H1 (cell line): ENCODE data around the gene ITGAV. TPM values are rescaled to one million over a fixed set of nuclear protein-coding genes. Genes with fewer than 3 reads are reported as not detected.

Source experiments
- CTCF ChIA-PET: fragments of 300-600 bp; sonication (Branson Sonifier 250); formaldehyde crosslinking; loops from one replicate; lab custom pipeline; 2021; ENCODE audit not compliant: partially characterized antibody; lab: Charles Lee
- POLR2A ChIA-PET: fragments of 300-600 bp; sonication (Branson Sonifier 250); formaldehyde crosslinking; loops from one replicate; lab custom pipeline; 2021; ENCODE audit warnings: inconsistent platforms; ENCODE audit not compliant: partially characterized antibody; lab: Charles Lee
- DNase-seq, 2 experiments: peaks; one replicate each; pipeline versions ENCODE4 v3.0.0 to v3.0.0-alpha.2; 2010 to 2022; ENCODE audit warnings: low spot score in 2 of 2, low read depth in 1 of 2, mixed read lengths in 1 of 2
- FAIRE-seq: peaks from 2 replicates; lab custom pipeline; 2011; peaks lifted over from hg19 to GRCh38; lab: Jason Lieb, UNC
- H2AFZ ChIP-seq: 2 replicates; pipeline ENCODE4 v1.8.1; 2012; ENCODE audit warnings: low read length, inconsistent platforms
- H2AK5ac ChIP-seq: 2 replicates; pipeline ENCODE4 v1.6.1; 2013; ENCODE audit warnings: low read depth, low read length
- H2BK120ac ChIP-seq: replicated peaks from 2 replicates; pipeline ENCODE3; 2013; ENCODE audit warnings: low read depth, low read length, inconsistent platforms
- H2BK12ac ChIP-seq: 2 replicates; pipeline ENCODE4 v1.6.1; 2013; ENCODE audit warnings: low read depth, low read length
- H2BK15ac ChIP-seq: 2 replicates; pipeline ENCODE4 v1.6.1; 2013; ENCODE audit warnings: low read length
- H2BK20ac ChIP-seq: 2 replicates; pipeline ENCODE4 v1.6.1; 2013; ENCODE audit warnings: low read length
- H2BK5ac ChIP-seq: 2 replicates; pipeline ENCODE4 v1.6.1; 2013; ENCODE audit warnings: low read depth, low read length
- H3K14ac ChIP-seq: 2 replicates; pipeline ENCODE4 v1.6.1; 2013; ENCODE audit warnings: inconsistent platforms; ENCODE audit not compliant: insufficient read length
- H3K18ac ChIP-seq: 2 replicates; pipeline ENCODE4 v1.6.1; 2013; ENCODE audit warnings: low read length; ENCODE audit errors: extremely low read depth
- H3K23ac ChIP-seq: 2 replicates; pipeline ENCODE4 v1.6.1; 2013; ENCODE audit warnings: inconsistent platforms; ENCODE audit not compliant: insufficient read length
- H3K23me2 ChIP-seq: 2 replicates; pipeline ENCODE4 v1.6.1; 2013; ENCODE audit warnings: low read depth, low read length
- H3K27ac ChIP-seq: 2 replicates; pipeline ENCODE4 v1.6.1; 2011; ENCODE audit warnings: low read depth, low read length, inconsistent platforms
- H3K27me3 ChIP-seq, 4 experiments: replicated peaks in 1 of 4; 1 replicate in 1 of 4; 2 replicates in 3 of 4; pipeline versions ENCODE4 v1.6.1 to v1.8.1; 2011 to 2013; ENCODE audit warnings: low read length in 3 of 4, mild to moderate bottlenecking in 3 of 4, inconsistent platforms in 2 of 4, mixed read lengths in 2 of 4, moderate library complexity in 1 of 4; ENCODE audit not compliant: control insufficient read depth in 3 of 4, insufficient read depth in 3 of 4; ENCODE audit errors: extremely low read depth in 1 of 4
- H3K36me3 ChIP-seq, 4 experiments: 2 replicates each; pipeline versions ENCODE4 v1.6.1 to v1.8.1; 2011 to 2013; ENCODE audit warnings: mild to moderate bottlenecking in 4 of 4, low read length in 3 of 4, moderate library complexity in 2 of 4, control low read depth in 1 of 4, inconsistent platforms in 1 of 4; ENCODE audit not compliant: insufficient read depth in 4 of 4, control insufficient read depth in 2 of 4
- H3K4ac ChIP-seq: replicated peaks from 2 replicates; pipeline ENCODE3; 2013; ENCODE audit warnings: low read length, low read depth, mixed read lengths, inconsistent platforms; ENCODE audit not compliant: insufficient read length
- H3K4me1 ChIP-seq, 4 experiments: replicated peaks in 1 of 4; 1 replicate in 1 of 4; 2 replicates in 3 of 4; pipeline versions ENCODE4 v1.6.1 to v1.8.1; 2011 to 2013; ENCODE audit warnings: low read length in 3 of 4, inconsistent platforms in 2 of 4, mixed read lengths in 1 of 4; ENCODE audit not compliant: insufficient read depth in 4 of 4, control insufficient read depth in 3 of 4
- H3K4me2 ChIP-seq, 2 experiments: 2 replicates each; pipeline versions ENCODE4 v1.6.1 to v1.8.1; 2011 to 2013; ENCODE audit warnings: low read depth in 2 of 2, low read length in 2 of 2, control low read depth in 1 of 2, inconsistent platforms in 1 of 2, mild to moderate bottlenecking in 1 of 2; ENCODE audit not compliant: insufficient read depth in 1 of 2
- H3K4me3 ChIP-seq, 4 experiments: fragments of 200-600, 300-600 bp in 1 of 4; sonication (generic), shearing (Covaris generic), sonication (Bioruptor Twin) in 1 of 4; 2 replicates each; pipeline versions ENCODE4 v1.5.1 to v1.8.1; 2011 to 2016; ENCODE audit warnings: low read length in 4 of 4, low read depth in 3 of 4, control low read depth in 2 of 4, inconsistent platforms in 2 of 4, mild to moderate bottlenecking in 2 of 4, mixed read lengths in 1 of 4, moderate library complexity in 1 of 4; ENCODE audit not compliant: insufficient read depth in 2 of 4; ENCODE audit errors: extremely low read depth in 1 of 4
- H3K56ac ChIP-seq: replicated peaks from 2 replicates; pipeline ENCODE3; 2013; ENCODE audit warnings: low read depth, mild to moderate bottlenecking, mixed read lengths, low read length, inconsistent platforms; ENCODE audit not compliant: insufficient read length
- H3K79me1 ChIP-seq: 2 replicates; pipeline ENCODE4 v1.6.1; 2013; ENCODE audit warnings: low read depth, low read length, control low read depth
- H3K79me2 ChIP-seq, 2 experiments: 2 replicates each; pipeline versions ENCODE4 v1.6.1 to v1.8.1; 2012 to 2013; ENCODE audit warnings: low read length in 2 of 2, mild to moderate bottlenecking in 2 of 2, inconsistent platforms in 1 of 2; ENCODE audit not compliant: insufficient read depth in 2 of 2, control insufficient read depth in 1 of 2
- H3K9ac ChIP-seq, 4 experiments: replicated peaks in 1 of 4; 1 replicate in 1 of 4; 2 replicates in 3 of 4; pipeline versions ENCODE4 v1.6.1 to v1.8.1; 2011 to 2013; ENCODE audit warnings: low read depth in 3 of 4, low read length in 3 of 4, control low read depth in 2 of 4, mild to moderate bottlenecking in 2 of 4, moderate library complexity in 2 of 4, inconsistent platforms in 1 of 4; ENCODE audit errors: extremely low read depth in 1 of 4
- H3K9me3 ChIP-seq, 2 experiments: 2 replicates each; pipeline versions ENCODE4 v1.6.1 to v1.8.1; 2012 to 2013; ENCODE audit warnings: mild to moderate bottlenecking in 2 of 2, moderate library complexity in 2 of 2, control low read depth in 1 of 2, inconsistent platforms in 1 of 2, low read depth in 1 of 2, low read length in 1 of 2, mixed read lengths in 1 of 2; ENCODE audit not compliant: insufficient read depth in 2 of 2
- H4K20me1 ChIP-seq, 2 experiments: replicated peaks in 1 of 2; 2 replicates each; pipeline versions ENCODE3 to v1.8.1; 2011 to 2013; ENCODE audit warnings: inconsistent platforms in 2 of 2, low read length in 2 of 2, mild to moderate bottlenecking in 1 of 2; ENCODE audit not compliant: insufficient read depth in 2 of 2, control insufficient read depth in 1 of 2
- H4K5ac ChIP-seq: 2 replicates; pipeline ENCODE4 v1.6.1; 2013; ENCODE audit warnings: low read length, low read depth, mixed read lengths, inconsistent platforms; ENCODE audit not compliant: insufficient read length
- H4K8ac ChIP-seq: 2 replicates; pipeline ENCODE4 v1.8.0; 2013; ENCODE audit warnings: mild to moderate bottlenecking, moderate library complexity, low read length, inconsistent platforms; ENCODE audit not compliant: insufficient read depth; ENCODE audit errors: extremely low read depth
- H4K91ac ChIP-seq: replicated peaks from 2 replicates; pipeline ENCODE3; 2013; ENCODE audit warnings: low read length, mixed read lengths, inconsistent platforms; ENCODE audit not compliant: insufficient read length
- ATF2 ChIP-seq: IDR thresholded peaks from 2 replicates; pipeline ENCODE4 v1.6.1; 2012; ENCODE audit warnings: low read length, inconsistent platforms
- BCL11A ChIP-seq, 2 experiments: IDR thresholded peaks; one replicate each; pipeline ENCODE4 v1.6.1; 2011; ENCODE audit warnings: low read depth in 2 of 2, low read length in 2 of 2, mild to moderate bottlenecking in 2 of 2
- BRCA1 ChIP-seq: IDR thresholded peaks from 2 replicates; pipeline ENCODE4 v1.6.1; 2012; ENCODE audit warnings: low read depth, low read length, improper control_type of control experiment
- CBX8 ChIP-seq: fragments of 300-800, 300-1000 bp; sonication (generic); IDR thresholded peaks from 2 replicates; pipeline ENCODE4 v1.7.1; 2016; ENCODE audit warnings: low read depth, low read length, borderline replicate concordance
- KDM1A ChIP-seq: fragments of 200-600, 300-600 bp; sonication (generic); IDR thresholded peaks from 2 replicates; pipeline ENCODE4 v1.7.1; 2016; ENCODE audit warnings: mild to moderate bottlenecking, low read length, borderline replicate concordance
- KDM4A ChIP-seq: IDR thresholded peaks from one replicate; pipeline ENCODE4 v1.7.1; 2012; ENCODE audit warnings: low read depth, mild to moderate bottlenecking, moderate library complexity, low read length, inconsistent platforms; ENCODE audit not compliant: severe bottlenecking
- RBBP5 ChIP-seq: IDR thresholded peaks from 2 replicates; pipeline ENCODE4 v1.7.1; 2012; ENCODE audit warnings: low read depth, mild to moderate bottlenecking, inconsistent platforms, low read length, moderate library complexity, borderline replicate concordance
- RFX5 ChIP-seq: IDR thresholded peaks from 2 replicates; pipeline ENCODE4 v1.6.1; 2011; ENCODE audit warnings: low read depth, low read length, improper control_type of control experiment, borderline replicate concordance
- SAP30 ChIP-seq: fragments of 300-600 bp; sonication (generic); IDR thresholded peaks from 2 replicates; pipeline ENCODE4 v1.7.1; 2012; ENCODE audit warnings: low read length, moderate library complexity, mild to moderate bottlenecking, inconsistent platforms; ENCODE audit not compliant: insufficient read depth, insufficient replicate concordance
- SIRT6 ChIP-seq: IDR thresholded peaks from one replicate; pipeline ENCODE4 v1.7.1; 2012; ENCODE audit warnings: low read length, inconsistent platforms
- TBP ChIP-seq: IDR thresholded peaks from 2 replicates; pipeline ENCODE4 v1.6.1; 2011; ENCODE audit warnings: low read depth, low read length, improper control_type of control experiment
- YY1 ChIP-seq: IDR thresholded peaks from 2 replicates; pipeline ENCODE4 v1.6.1; 2011; ENCODE audit warnings: low read depth, mild to moderate bottlenecking, low read length
- WGBS, 2 experiments: shearing (Covaris generic) in 1 of 2; methylation state at CpG; one replicate each; pipeline versions ENCODE4 v1.1.6 to v1.1.7; 2013 to 2015; ENCODE audit warnings: low lambda C conversion rate in 2 of 2, mixed read lengths in 2 of 2, inconsistent platforms in 1 of 2, low coverage in 1 of 2, missing lambda C conversion rate in 1 of 2; ENCODE audit not compliant: insufficient replicate concordance in 2 of 2, insufficient coverage in 1 of 2, insufficient read length in 1 of 2; ENCODE audit errors: extremely low coverage in 1 of 2, missing lambda C conversion rate in 1 of 2; 5-methylcytosine and 5-hydroxymethylcytosine counted together
- polyA plus RNA-seq, 7 experiments: library from polyadenylated mRNA; depleted of rRNA in 3 of 7; stranded (reverse) in 5 of 7; unstranded in 2 of 7; fragments of >200 nt in 5 of 7; fragments of 200-250 nt in 2 of 7; gene quantifications; 1 replicate in 5 of 7; 2 replicates in 1 of 7; 4 replicates in 1 of 7; pipeline versions ENCODE4 v1.2.1 to v1.2.3, GENCODE V29; 2011 to 2013; ENCODE audit warnings: missing spikeins in 2 of 7, mixed read lengths in 2 of 7
- total RNA-seq: library from RNA; stranded (reverse); fragmentation: NEBNext Ultra II Directional; extraction: Animal tissue kit (Norgen Biotek cat#: 25700); gene quantifications from 2 replicates; pipeline ENCODE4 v1.2.1, GENCODE V29; 2021

The ITGAV gene
- total and polyA plus RNA-seq, 2 of the 8 experiments (the other 6 are each of a cell fraction or from before 2014, with no cell fraction given) = 11.7 to 42.4 TPM

GRCh38 chr2:186702006-186702405 lies 112.2 kb downstream of the ITGAV start:
- no peaks in the 10 kb centered on the region for H4K20me1 ChIP-seq
- H2BK5ac ChIP-seq = no peak overlapping the region
- H3K18ac ChIP-seq = no peak overlapping the region
- DNase-seq = no peak
- no peaks in the 10 kb centered on the region for H3K36me3 ChIP-seq
- no peak overlapping the region for H2BK12ac ChIP-seq
- H2BK20ac ChIP-seq = no peak overlapping the region
- H3K4me3 ChIP-seq = no peak overlapping the region
- H4K5ac ChIP-seq = no peak overlapping the region
- no peaks in the 10 kb centered on the region for H3K4me1 ChIP-seq
- CTCF ChIA-PET = no interaction called here
- H2AFZ ChIP-seq = no peak overlapping the region
- peaks cover 0 to 49% of the 10 kb centered on the region in 2 experiments; a peak in 2 of 4 replicates for H3K79me2 ChIP-seq
- no peak overlapping the region for H3K23ac ChIP-seq
- no peak for FAIRE-seq
- peaks cover 0 to 5% of the 10 kb centered on the region in 2 experiments; a peak in 1 of 4 replicates for H3K9me3 ChIP-seq
- 78% methylated on average over 2 of the region's 2 CpGs; no CpG with 5 or more reads in 1 of the 2 experiments for WGBS, 2 experiments
- no peak overlapping the region for H2AK5ac ChIP-seq
- H2BK120ac ChIP-seq = no peak overlapping the region
- POLR2A ChIA-PET = no interaction called here
- H4K8ac ChIP-seq = no peak overlapping the region
- H3K79me1 ChIP-seq = no peaks in the 10 kb centered on the region
- no peak overlapping the region for H3K14ac ChIP-seq
- H3K23me2 ChIP-seq = no peaks in the 10 kb centered on the region
- H3K27ac ChIP-seq = no peak overlapping the region
- no peak overlapping the region for H3K9ac ChIP-seq
- no peak overlapping the region for H3K4ac ChIP-seq
- no peak overlapping the region for H2BK15ac ChIP-seq
- H3K27me3 ChIP-seq = no peaks in the 10 kb centered on the region
- H3K56ac ChIP-seq = no peak overlapping the region
- no peak overlapping the region for H3K4me2 ChIP-seq
- no peak overlapping the region for H4K91ac ChIP-seq
- no peak for TF ChIP-seq BCL11A (IDR thresholded peaks at IDR 0.05; ENCODE audit: low read depth in 2 of 2, low read length in 2 of 2)
- no peak for TF ChIP-seq CBX8
- no peak for TF ChIP-seq ATF2
- no peak for TF ChIP-seq YY1
- no peak for TF ChIP-seq BRCA1
- TF ChIP-seq RBBP5 = no peak
- TF ChIP-seq SIRT6 = no peak
- TF ChIP-seq TBP = no peak
- no peak for TF ChIP-seq SAP30
- TF ChIP-seq KDM4A = no peak
- no peak for TF ChIP-seq KDM1A
- no peak for TF ChIP-seq RFX5
